Suprapubic skin (tissue), 4 donors: ENCODE measurements around the gene TRIM66. TPM values are rescaled to one million over a fixed set of nuclear protein-coding genes. Genes with fewer than 3 reads are reported as not detected.

ENCODE experiments used
- DNase-seq, 2 donors: peaks; one replicate each; pipeline ENCODE4 v3.0.0-alpha.2; 2019; ENCODE audit warnings: low spot score in 2 of 2
- H3K27ac ChIP-seq: fragments of 200-600 bp; sonication (generic); one replicate; pipeline ENCODE4 v1.5.1; 2019
- H3K27me3 ChIP-seq: fragments of 200-600 bp; sonication (generic); one replicate; pipeline ENCODE4 v1.5.1; 2019
- H3K36me3 ChIP-seq: fragments of 200-600 bp; sonication (generic); one replicate; pipeline ENCODE4 v1.5.1; 2019
- H3K4me1 ChIP-seq: fragments of 200-600 bp; sonication (generic); one replicate; pipeline ENCODE4 v1.5.1; 2019
- H3K4me3 ChIP-seq: fragments of 200-600 bp; sonication (generic); one replicate; pipeline ENCODE4 v1.5.1; 2019; ENCODE audit warnings: mild to moderate bottlenecking
- H3K9me3 ChIP-seq: fragments of 200-600 bp; sonication (generic); one replicate; pipeline ENCODE4 v1.5.1; 2019
- CTCF ChIP-seq, 2 donors: fragments of 200-600 bp in 1 of 2; fragments of 450-650 bp in 1 of 2; sonication (generic) in 1 of 2; IDR thresholded peaks; one replicate each; pipeline ENCODE4 v1.5.1; 2016 to 2019; ENCODE audit warnings: antibody characterized with exemption in 2 of 2, mild to moderate bottlenecking in 1 of 2, moderate library complexity in 1 of 2
- EP300 ChIP-seq: sonication (generic); formaldehyde crosslinking; IDR thresholded peaks from one replicate; pipeline ENCODE4 v1.6.1; 2017; ENCODE audit warnings: antibody characterized with exemption
- POLR2A ChIP-seq, 2 donors: fragments of 450-650 bp; IDR thresholded peaks; one replicate each; pipeline ENCODE4 v1.6.1; 2017; ENCODE audit warnings: antibody characterized with exemption in 2 of 2, mild to moderate bottlenecking in 2 of 2, moderate library complexity in 2 of 2
- POLR2AphosphoS5 ChIP-seq, 3 donors: sonication (generic); formaldehyde crosslinking; IDR thresholded peaks; one replicate each; pipeline ENCODE4 v1.6.1; 2017; ENCODE audit warnings: antibody characterized with exemption in 3 of 3
- WGBS: methylation state at CpG from one replicate; pipeline ENCODE4 v1.1.5; 2018; 5-methylcytosine and 5-hydroxymethylcytosine counted together
- total RNA-seq, 4 donors: library from RNA; depleted of rRNA; stranded (reverse); fragments of >200 nt; gene quantifications; one replicate each; pipeline ENCODE4 v1.1.0, GENCODE V29; 2016

TRIM66 gene, protein sequence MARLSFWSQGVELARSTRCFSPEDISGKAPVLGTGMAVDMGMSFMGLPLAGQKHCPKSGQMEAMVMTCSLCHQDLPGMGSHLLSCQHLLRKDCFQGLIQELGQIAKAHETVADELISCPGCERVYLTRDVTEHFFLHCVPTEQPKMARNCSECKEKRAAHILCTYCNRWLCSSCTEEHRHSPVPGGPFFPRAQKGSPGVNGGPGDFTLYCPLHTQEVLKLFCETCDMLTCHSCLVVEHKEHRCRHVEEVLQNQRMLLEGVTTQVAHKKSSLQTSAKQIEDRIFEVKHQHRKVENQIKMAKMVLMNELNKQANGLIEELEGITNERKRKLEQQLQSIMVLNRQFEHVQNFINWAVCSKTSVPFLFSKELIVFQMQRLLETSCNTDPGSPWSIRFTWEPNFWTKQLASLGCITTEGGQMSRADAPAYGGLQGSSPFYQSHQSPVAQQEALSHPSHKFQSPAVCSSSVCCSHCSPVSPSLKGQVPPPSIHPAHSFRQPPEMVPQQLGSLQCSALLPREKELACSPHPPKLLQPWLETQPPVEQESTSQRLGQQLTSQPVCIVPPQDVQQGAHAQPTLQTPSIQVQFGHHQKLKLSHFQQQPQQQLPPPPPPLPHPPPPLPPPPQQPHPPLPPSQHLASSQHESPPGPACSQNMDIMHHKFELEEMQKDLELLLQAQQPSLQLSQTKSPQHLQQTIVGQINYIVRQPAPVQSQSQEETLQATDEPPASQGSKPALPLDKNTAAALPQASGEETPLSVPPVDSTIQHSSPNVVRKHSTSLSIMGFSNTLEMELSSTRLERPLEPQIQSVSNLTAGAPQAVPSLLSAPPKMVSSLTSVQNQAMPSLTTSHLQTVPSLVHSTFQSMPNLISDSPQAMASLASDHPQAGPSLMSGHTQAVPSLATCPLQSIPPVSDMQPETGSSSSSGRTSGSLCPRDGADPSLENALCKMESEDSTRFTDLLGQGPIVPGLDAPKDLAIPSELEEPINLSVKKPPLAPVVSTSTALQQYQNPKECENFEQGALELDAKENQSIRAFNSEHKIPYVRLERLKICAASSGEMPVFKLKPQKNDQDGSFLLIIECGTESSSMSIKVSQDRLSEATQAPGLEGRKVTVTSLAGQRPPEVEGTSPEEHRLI (N-terminal part only)
- 10 to 100 TPM in 3 of 4 donors, 1 to 10 TPM in 1; 9.9 to 20.3 (median 11.7) TPM for total RNA-seq

DNA sequence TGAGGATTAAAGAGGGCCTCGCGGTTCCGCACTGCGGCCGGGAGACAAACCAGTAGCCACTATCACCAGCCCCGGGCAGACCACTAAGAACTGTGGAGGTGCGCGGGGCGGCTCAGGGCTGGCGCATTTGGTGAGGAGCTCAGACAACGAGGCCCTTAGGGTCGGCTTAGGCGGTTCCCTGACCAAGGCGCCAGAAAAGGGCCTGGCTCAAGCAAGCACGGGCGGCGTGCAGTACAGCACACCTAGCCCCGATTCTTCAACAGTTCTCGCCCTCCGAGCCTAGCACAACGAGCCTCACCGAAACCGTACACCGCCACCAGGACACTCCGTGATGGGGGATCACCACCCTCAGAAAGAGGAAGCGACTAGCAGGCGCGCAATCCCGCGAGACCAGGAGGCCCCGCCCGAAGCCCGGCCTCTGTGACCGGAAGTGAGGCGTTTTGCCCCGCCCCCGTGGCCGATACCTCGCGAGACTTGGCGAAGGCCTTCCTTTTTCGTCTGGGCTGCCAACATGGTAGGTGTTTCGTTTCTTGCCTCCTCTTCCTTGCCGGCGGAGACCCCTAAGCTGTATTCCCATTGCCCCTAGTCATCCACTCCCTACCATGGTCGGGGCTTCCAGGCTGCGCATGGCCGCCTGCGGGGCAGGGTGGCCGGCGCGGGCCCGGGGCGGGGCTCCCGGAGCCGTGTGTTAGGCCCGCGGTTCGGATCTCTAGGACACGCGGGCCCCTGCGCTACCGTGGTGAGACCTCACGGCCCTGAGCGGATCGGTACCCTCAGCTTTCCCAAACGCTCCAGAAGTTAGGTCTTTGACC lies at the start of gene TRIM66, which contains the start of gene RPL27A:
TSS of gene TRIM66 (minus strand) at position 363 of the 812 bp plus-strand sequence. CDS start 10,391 bp downstream, outside the sequence.
TSS of gene RPL27A (plus strand) at position 490 of the 812 bp plus-strand sequence. CDS start at position 512, 22 bp downstream.
- peak; percentile 88 to 97 (median 93) for TF ChIP-seq POLR2AphosphoS5 (IDR thresholded peaks at IDR 0.05)
- TF ChIP-seq CTCF (IDR thresholded peaks at IDR 0.05): no peak
- peak; percentile 88 to 96 for TF ChIP-seq POLR2A (IDR thresholded peaks at IDR 0.05)
- no peak for TF ChIP-seq EP300
- Histone ChIP-seq H3K36me3 (peaks cover 51% of the 10 kb centered on the region), H3K4me1 (peaks cover 26% of the 10 kb centered on the region), H3K9me3 (no peaks in the 10 kb centered on the region), H3K4me3 (peak within 1 kb of the TSS; percentile 88), H3K27me3 (no peaks in the 10 kb centered on the region), H3K27ac (peak within 1 kb of the TSS; percentile 99)
- peak; percentile 99 for DNase-seq
- WGBS: under 1% methylated on average over 28 of the region's 67 CpGs

- WGBS: 72% methylated on average over 3 of the region's 3 CpGs
- TF ChIP-seq EP300 (no peak), CTCF (IDR thresholded peaks at IDR 0.05) (no peak), POLR2A (IDR thresholded peaks at IDR 0.05) (no peak), POLR2AphosphoS5 (IDR thresholded peaks at IDR 0.05) (no peak)
- Histone ChIP-seq H3K36me3 (peaks cover 12% of the 10 kb centered on the region), H3K27ac (peak overlapping the region; percentile 53), H3K4me1 (peaks cover 22% of the 10 kb centered on the region), H3K27me3 (no peaks in the 10 kb centered on the region), H3K9me3 (no peaks in the 10 kb centered on the region), H3K4me3 (no peak overlapping the region)
- no peak for DNase-seq
These were observed 49.3 kb upstream of the TRIM66 start for GRCh38 chr11:8731647-8732323.

- H3K9me3 ChIP-seq: no peaks in the 10 kb centered on the region
- WGBS: 90% methylated on average over 19 of the region's 23 CpGs
- peaks cover 22% of the 10 kb centered on the region for H3K4me1 ChIP-seq
- H3K36me3 ChIP-seq: peaks cover 13% of the 10 kb centered on the region
- H3K27ac ChIP-seq: no peak overlapping the region
- TF ChIP-seq POLR2AphosphoS5 (IDR thresholded peaks at IDR 0.05): no peak
- TF ChIP-seq CTCF (IDR thresholded peaks at IDR 0.05): no peak
- no peak for TF ChIP-seq POLR2A (IDR thresholded peaks at IDR 0.05)
- no peak for TF ChIP-seq EP300
- no peaks in the 10 kb centered on the region for H3K27me3 ChIP-seq
- no peak overlapping the region for H3K4me3 ChIP-seq
- DNase-seq: no peak
These were observed 48.2 kb upstream of the TRIM66 start for GRCh38 chr11:8730697-8731020.

DNA sequence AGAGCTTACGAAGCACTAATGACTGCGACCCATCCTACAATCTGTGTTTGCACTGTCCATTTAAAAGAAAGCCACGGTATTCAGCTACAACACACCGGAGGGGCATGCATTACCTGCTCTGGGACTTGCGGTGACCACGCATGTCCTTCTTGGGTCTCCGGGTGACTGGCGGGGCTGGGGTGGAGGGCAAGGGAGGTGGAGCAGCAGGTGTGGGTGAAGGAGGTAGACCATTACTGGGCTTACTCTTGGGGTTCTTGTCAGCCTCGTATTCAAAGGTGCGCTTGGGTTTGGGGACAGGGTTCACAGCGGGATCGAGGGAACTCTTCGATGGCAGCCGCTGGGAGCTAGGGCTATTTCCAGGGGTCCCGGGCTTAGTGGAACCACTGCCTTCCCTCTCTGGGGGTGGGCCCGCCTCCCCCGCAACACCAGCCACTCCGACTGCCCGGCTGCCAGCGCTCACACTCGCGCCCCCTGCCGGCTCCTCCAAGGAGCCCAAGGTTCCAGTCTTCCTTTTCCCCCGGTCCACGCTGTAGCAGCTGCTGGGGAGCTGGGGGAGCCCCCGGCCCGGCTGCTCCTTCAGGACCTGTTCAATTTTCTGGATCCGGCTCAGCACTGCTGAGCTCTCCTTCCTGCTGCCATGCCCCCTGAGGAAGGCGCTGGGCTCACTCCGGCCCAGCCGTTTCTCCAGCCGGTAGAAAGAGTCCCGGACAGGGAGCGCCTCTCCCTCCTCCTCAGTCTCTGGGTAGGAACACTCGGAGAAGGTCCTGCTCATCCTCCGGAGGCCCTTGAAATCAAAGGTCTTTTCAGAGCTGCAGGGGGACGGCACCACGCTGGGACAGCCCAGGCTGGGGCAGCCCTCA lies 47.6 kb upstream of the TRIM66 start:
- Histone ChIP-seq H3K27me3 (no peaks in the 10 kb centered on the region), H3K27ac (no peak overlapping the region), H3K9me3 (no peaks in the 10 kb centered on the region), H3K36me3 (peaks cover 14% of the 10 kb centered on the region), H3K4me3 (no peak overlapping the region), H3K4me1 (peaks cover 22% of the 10 kb centered on the region)
- no peak for DNase-seq
- WGBS: 87% methylated on average over 29 of the region's 38 CpGs
- no peak for TF ChIP-seq POLR2A (IDR thresholded peaks at IDR 0.05)
- TF ChIP-seq CTCF (IDR thresholded peaks at IDR 0.05): no peak
- no peak for TF ChIP-seq POLR2AphosphoS5 (IDR thresholded peaks at IDR 0.05)
